GM13977 (cell line): ENCODE data around the gene HNRNPUL2.
"Not testable (repeated sequence)": the region's sequence is repeated elsewhere in the genome, so short reads cannot be mapped to it uniquely, and the experiment has no call there.

Experiments
- DNase-seq: peaks from one replicate; pipeline ENCODE4 v3.0.0; 2012; ENCODE audit warnings: low spot score
- CTCF ChIP-seq: IDR thresholded peaks from 2 replicates; pipeline ENCODE4 v1.5.1; 2012; ENCODE audit warnings: mild to moderate bottlenecking, control low read depth; ENCODE audit not compliant: insufficient read depth; ENCODE audit errors: extremely low read depth, missing control alignments
- in situ Hi-C: fragments of 300-500 bp; cut with MboI; formaldehyde crosslinking; loops from one replicate; pipeline ENCODE4 v1.12.0; 2022; ENCODE audit warnings: low sequenced_read_pairs, low pct_unique_long_range_greater_than_20kb, mixed read lengths, inconsistent platforms; ENCODE audit not compliant: unreplicated experiment

The HNRNPUL2 gene

GRCh38 chr11:62727165-62727871 lies at the start of gene HNRNPUL2:
Gene HNRNPUL2 (minus strand): TSS chr11:62727457. CDS start chr11:62727156, 301 bp downstream.
- DNase-seq: peak; percentile 99
- in situ Hi-C loops: no loop called here
- no peak for TF ChIP-seq CTCF

GRCh38 chr11:62775646-62776045 lies 48.4 kb upstream of the HNRNPUL2 start:
- TF ChIP-seq CTCF: no peak
- no peak for DNase-seq
- in situ Hi-C loops: no loop called here

- TF ChIP-seq CTCF: no peak
- DNase-seq: no peak
- in situ Hi-C loops: no loop called here
Measured at GRCh38 chr11:62774407-62774806, 47.1 kb upstream of the HNRNPUL2 start.

GRCh38 chr11:62771144-62772021 lies 44.1 kb upstream of the HNRNPUL2 start, which contains the start of gene TAF6L:
Gene TAF6L (plus strand): TSS chr11:62771396. CDS start chr11:62775784, 4,388 bp downstream.
- TF ChIP-seq CTCF: no peak
- DNase-seq: peak; percentile 91
- in situ Hi-C loops: no loop called here

GRCh38 chr11:62770778-62771143 lies 43.5 kb upstream of the HNRNPUL2 start:
- no peak for DNase-seq
- TF ChIP-seq CTCF: no peak
- in situ Hi-C loops: no loop called here

- in situ Hi-C loops, DNase-seq: not testable (repeated sequence)
Measured at GRCh38 chr11:62760867-62761227, 33.6 kb upstream of the HNRNPUL2 start.
